Activated B cell treated with CpG ODN at 0.5 μM for 24 hours (primary cell): ENCODE data around the gene ZNF106. TPM values are rescaled to one million over a fixed set of nuclear protein-coding genes. Genes with fewer than 3 reads are reported as not detected.

ENCODE experiments used
- ATAC-seq: fragments of 200-7000 bp; cut with Tn5 transposase; one replicate; pipeline ENCODE4 v1.10.0; 2021; ENCODE audit warnings: low read depth, mild to moderate bottlenecking, moderate library complexity
- CTCF ChIA-PET: fragments of 350-600 bp; sonication (Branson Sonifier 250); formaldehyde crosslinking; loops from one replicate; lab custom pipeline; 2021; ENCODE audit warnings: antibody characterized with exemption; lab: Charles Lee
- POLR2A ChIA-PET: fragments of 350-600 bp; sonication (Branson Sonifier 250); formaldehyde crosslinking; loops from one replicate; lab custom pipeline; 2021; ENCODE audit warnings: antibody characterized with exemption; lab: Charles Lee
- DNase-seq: peaks from one replicate; pipeline ENCODE4 v3.0.0; 2022
- H3K27ac Mint-ChIP-seq: one replicate; pipeline ENCODE4 v1.8.0; 2020; ENCODE audit warnings: mixed read lengths
- H3K27me3 Mint-ChIP-seq: one replicate; pipeline ENCODE4 v1.8.0; 2021; ENCODE audit warnings: mixed read lengths
- H3K36me3 Mint-ChIP-seq: one replicate; pipeline ENCODE4 v1.8.0; 2021; ENCODE audit warnings: low read depth, mixed read lengths
- H3K4me1 Mint-ChIP-seq: one replicate; pipeline ENCODE4 v1.8.0; 2021; ENCODE audit warnings: mixed read lengths
- H3K4me3 Mint-ChIP-seq: one replicate; pipeline ENCODE4 v1.8.0; 2020; ENCODE audit warnings: mild to moderate bottlenecking, mixed read lengths
- H3K9me3 Mint-ChIP-seq: one replicate; pipeline ENCODE4 v1.8.0; 2020; ENCODE audit warnings: mixed read lengths
- intact Hi-C: fragments of 100-400 bp; cut with micrococcal nuclease; formaldehyde crosslinking; loops from one replicate; pipeline ENCODE4 v1.15.1; 2024
- total RNA-seq: library from RNA; stranded (reverse); gene quantifications from 2 replicates; pipeline ENCODE4 v1.2.3, GENCODE V29; 2022
- TF ChIP-seq, protein P1 (sequence below): fragments of 200-600 bp; IDR thresholded peaks from one replicate; pipeline ENCODE4 v1.8.0; 2022; ENCODE audit warnings: antibody characterized with exemption, mild to moderate bottlenecking

ZNF106 gene
- total RNA-seq, 1 donor from 2014 or later = 46.6 TPM

DNA sequence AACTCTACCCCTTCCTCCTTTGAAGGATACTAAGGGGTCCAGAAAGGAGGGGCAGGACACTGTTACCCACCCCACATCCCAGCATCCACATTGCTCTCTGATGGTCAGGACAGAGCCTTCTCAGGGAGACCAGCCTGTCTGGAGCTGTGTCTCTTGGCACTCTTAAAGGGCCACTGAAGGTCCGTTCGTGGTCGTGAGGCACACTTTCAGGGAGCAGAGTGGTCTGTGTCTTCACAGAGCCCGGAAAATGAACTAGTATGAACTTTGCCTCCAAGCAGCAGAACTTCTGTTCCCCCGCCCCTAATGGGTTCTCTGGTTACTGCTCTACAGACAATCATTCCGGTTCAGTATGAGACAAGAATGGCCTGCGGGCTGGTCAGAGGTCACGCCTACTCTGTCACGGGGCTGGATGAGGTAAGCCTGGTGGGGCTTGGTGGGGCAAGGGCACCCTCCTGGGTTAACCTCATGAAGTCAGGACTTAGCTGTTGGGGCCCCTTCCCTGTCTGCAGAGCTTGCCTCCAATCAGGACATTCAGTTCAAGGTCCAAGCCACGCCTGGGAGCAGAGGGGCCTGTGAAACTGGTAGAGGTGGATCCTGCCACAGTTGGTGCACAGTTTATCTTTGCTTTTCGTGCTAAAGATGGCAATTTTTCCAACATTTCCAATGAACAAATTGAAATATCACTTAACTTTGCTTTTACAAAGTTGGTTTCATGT is 98.5 kb downstream of the ZNF106 start:
- no peak overlapping the region for H3K4me3 Mint-ChIP-seq
- H3K4me1 Mint-ChIP-seq = no peaks in the 10 kb centered on the region
- H3K9me3 Mint-ChIP-seq = no peaks in the 10 kb centered on the region
- intact Hi-C loops = no loop called here
- no peak for DNase-seq
- ATAC-seq = no peak
- POLR2A ChIA-PET = no interaction called here
- no peak overlapping the region for H3K27ac Mint-ChIP-seq
- TF ChIP-seq, protein P1, sequence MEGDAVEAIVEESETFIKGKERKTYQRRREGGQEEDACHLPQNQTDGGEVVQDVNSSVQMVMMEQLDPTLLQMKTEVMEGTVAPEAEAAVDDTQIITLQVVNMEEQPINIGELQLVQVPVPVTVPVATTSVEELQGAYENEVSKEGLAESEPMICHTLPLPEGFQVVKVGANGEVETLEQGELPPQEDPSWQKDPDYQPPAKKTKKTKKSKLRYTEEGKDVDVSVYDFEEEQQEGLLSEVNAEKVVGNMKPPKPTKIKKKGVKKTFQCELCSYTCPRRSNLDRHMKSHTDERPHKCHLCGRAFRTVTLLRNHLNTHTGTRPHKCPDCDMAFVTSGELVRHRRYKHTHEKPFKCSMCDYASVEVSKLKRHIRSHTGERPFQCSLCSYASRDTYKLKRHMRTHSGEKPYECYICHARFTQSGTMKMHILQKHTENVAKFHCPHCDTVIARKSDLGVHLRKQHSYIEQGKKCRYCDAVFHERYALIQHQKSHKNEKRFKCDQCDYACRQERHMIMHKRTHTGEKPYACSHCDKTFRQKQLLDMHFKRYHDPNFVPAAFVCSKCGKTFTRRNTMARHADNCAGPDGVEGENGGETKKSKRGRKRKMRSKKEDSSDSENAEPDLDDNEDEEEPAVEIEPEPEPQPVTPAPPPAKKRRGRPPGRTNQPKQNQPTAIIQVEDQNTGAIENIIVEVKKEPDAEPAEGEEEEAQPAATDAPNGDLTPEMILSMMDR = no peak
- CTCF ChIA-PET = no interaction called here
- peaks cover 38% of the 10 kb centered on the region for H3K36me3 Mint-ChIP-seq
- H3K27me3 Mint-ChIP-seq = no peaks in the 10 kb centered on the region

- no peak for DNase-seq
- Mint-ChIP-seq H3K36me3 (peaks cover 58% of the 10 kb centered on the region), H3K27me3 (no peaks in the 10 kb centered on the region), H3K27ac (no peak overlapping the region), H3K9me3 (no peaks in the 10 kb centered on the region), H3K4me1 (no peaks in the 10 kb centered on the region), H3K4me3 (no peak overlapping the region)
- ChIA-PET POLR2A (no interaction called here), CTCF (no interaction called here)
- intact Hi-C loops = no loop called here
- ATAC-seq = no peak
- TF ChIP-seq, protein P1 = no peak
Measured at GRCh38 chr15:42387603-42388002, 103.3 kb downstream of the ZNF106 start.

GRCh38 chr15:42385980-42386700 is 104.8 kb downstream of the ZNF106 start:
- Mint-ChIP-seq H3K27me3 (no peaks in the 10 kb centered on the region), H3K4me1 (no peaks in the 10 kb centered on the region), H3K27ac (no peak overlapping the region), H3K9me3 (no peaks in the 10 kb centered on the region), H3K36me3 (peaks cover 58% of the 10 kb centered on the region), H3K4me3 (no peak overlapping the region)
- ChIA-PET POLR2A (no interaction called here), CTCF (no interaction called here)
- intact Hi-C loops = no loop called here
- no peak for DNase-seq
- ATAC-seq = no peak
- TF ChIP-seq, protein P1 = no peak

GRCh38 chr15:42385206-42385979 is 105.5 kb downstream of the ZNF106 start:
- Mint-ChIP-seq H3K36me3 (peaks cover 58% of the 10 kb centered on the region), H3K4me3 (no peak overlapping the region), H3K9me3 (no peaks in the 10 kb centered on the region), H3K27ac (no peak overlapping the region), H3K27me3 (no peaks in the 10 kb centered on the region), H3K4me1 (no peaks in the 10 kb centered on the region)
- DNase-seq = no peak
- ATAC-seq = no peak
- POLR2A ChIA-PET = no interaction called here
- intact Hi-C loops = no loop called here
- TF ChIP-seq, protein P1 = no peak
- CTCF ChIA-PET = interaction anchor here (0.9 kb wide), 1 partner anchor 9 kb away, joined by 3 read pairs; no protein-coding TSS in a partner anchor

GRCh38 chr15:42384597-42384996 is 106.3 kb downstream of the ZNF106 start:
- ChIA-PET CTCF (interaction anchor here (0.9 kb wide), 1 partner anchor 8 kb away, joined by 3 read pairs; no protein-coding TSS in a partner anchor), POLR2A (no interaction called here)
- H3K36me3 Mint-ChIP-seq = peaks cover 50% of the 10 kb centered on the region
- H3K9me3 Mint-ChIP-seq = no peaks in the 10 kb centered on the region
- H3K4me1 Mint-ChIP-seq = no peaks in the 10 kb centered on the region
- H3K27me3 Mint-ChIP-seq = no peaks in the 10 kb centered on the region
- TF ChIP-seq, protein P1 = no peak
- DNase-seq (no peak), ATAC-seq (no peak)
- H3K4me3 Mint-ChIP-seq = no peak overlapping the region
- intact Hi-C loops = no loop called here
- no peak overlapping the region for H3K27ac Mint-ChIP-seq
